Panc1 (cell line): ENCODE measurements around the gene SNRK.

Experiments used
- POLR2AphosphoS5 ChIP-seq: IDR thresholded peaks from 2 replicates; pipeline ENCODE4 v1.6.1; 2012; ENCODE audit warnings: mild to moderate bottlenecking, low read depth, low read length, moderate library complexity
- TF ChIP-seq, protein P1 (sequence below): fragments of 450-650 bp; IDR thresholded peaks from 2 replicates; pipeline ENCODE4 v1.5.1; 2017; ENCODE audit warnings: mild to moderate bottlenecking

DNA sequence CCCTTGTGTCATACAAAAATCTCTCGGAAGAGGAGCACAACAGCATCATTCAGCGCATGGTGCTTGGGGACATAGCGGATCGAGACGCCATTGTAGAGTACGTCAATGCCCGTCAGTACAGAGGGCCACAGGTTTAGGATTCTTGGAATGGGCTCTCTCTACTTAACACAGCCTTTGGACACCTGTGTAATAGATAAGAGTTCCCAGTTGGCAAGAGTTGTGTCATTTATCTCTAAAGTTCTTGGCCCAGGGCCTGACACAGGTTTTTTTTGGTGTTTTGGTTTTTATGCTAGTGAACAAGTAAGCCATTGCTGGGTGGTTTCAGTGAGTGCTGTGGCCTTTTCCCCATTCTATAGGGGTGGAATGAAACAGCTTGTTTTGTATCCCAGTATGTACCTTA, 54.1 kb downstream of the SNRK start:
- TF ChIP-seq, protein P1, sequence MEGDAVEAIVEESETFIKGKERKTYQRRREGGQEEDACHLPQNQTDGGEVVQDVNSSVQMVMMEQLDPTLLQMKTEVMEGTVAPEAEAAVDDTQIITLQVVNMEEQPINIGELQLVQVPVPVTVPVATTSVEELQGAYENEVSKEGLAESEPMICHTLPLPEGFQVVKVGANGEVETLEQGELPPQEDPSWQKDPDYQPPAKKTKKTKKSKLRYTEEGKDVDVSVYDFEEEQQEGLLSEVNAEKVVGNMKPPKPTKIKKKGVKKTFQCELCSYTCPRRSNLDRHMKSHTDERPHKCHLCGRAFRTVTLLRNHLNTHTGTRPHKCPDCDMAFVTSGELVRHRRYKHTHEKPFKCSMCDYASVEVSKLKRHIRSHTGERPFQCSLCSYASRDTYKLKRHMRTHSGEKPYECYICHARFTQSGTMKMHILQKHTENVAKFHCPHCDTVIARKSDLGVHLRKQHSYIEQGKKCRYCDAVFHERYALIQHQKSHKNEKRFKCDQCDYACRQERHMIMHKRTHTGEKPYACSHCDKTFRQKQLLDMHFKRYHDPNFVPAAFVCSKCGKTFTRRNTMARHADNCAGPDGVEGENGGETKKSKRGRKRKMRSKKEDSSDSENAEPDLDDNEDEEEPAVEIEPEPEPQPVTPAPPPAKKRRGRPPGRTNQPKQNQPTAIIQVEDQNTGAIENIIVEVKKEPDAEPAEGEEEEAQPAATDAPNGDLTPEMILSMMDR: no peak
- TF ChIP-seq POLR2AphosphoS5: no peak
